Duodenal mucosa (tissue), 2 donors: ENCODE measurements around the gene HHAT.
"Not testable (repeated sequence)": the region's sequence is repeated elsewhere in the genome, so short reads cannot be mapped to it uniquely, and the experiment has no call there.

Experiments used
- H3K27ac ChIP-seq: one replicate; pipeline ENCODE4 v1.7.0; 2013; ENCODE audit warnings: low read depth, low read length
- H3K27me3 ChIP-seq, 2 donors: one replicate each; pipeline ENCODE4 v1.7.0; 2013; ENCODE audit warnings: low read length in 2 of 2, control low read depth in 1 of 2; ENCODE audit not compliant: insufficient read depth in 2 of 2, control insufficient read depth in 1 of 2
- H3K36me3 ChIP-seq, 2 donors: one replicate each; pipeline ENCODE4 v1.7.0; 2013; ENCODE audit warnings: low read length in 2 of 2, control low read depth in 1 of 2; ENCODE audit not compliant: insufficient read depth in 2 of 2, control insufficient read depth in 1 of 2
- H3K4me1 ChIP-seq, 2 donors: one replicate each; pipeline ENCODE4 v1.7.0; 2013; ENCODE audit warnings: low read length in 2 of 2, control low read depth in 1 of 2; ENCODE audit not compliant: insufficient read depth in 2 of 2, control insufficient read depth in 1 of 2
- H3K4me3 ChIP-seq, 2 donors: one replicate each; pipeline ENCODE4 v1.7.0; 2013; ENCODE audit warnings: low read length in 2 of 2, low read depth in 1 of 2
- H3K9ac ChIP-seq, 2 donors: one replicate each; pipeline ENCODE4 v1.7.0; 2013; ENCODE audit warnings: low read length in 2 of 2, low read depth in 1 of 2
- H3K9me3 ChIP-seq, 2 donors: one replicate each; pipeline ENCODE4 v1.7.0; 2013; ENCODE audit warnings: low read length in 2 of 2, control low read depth in 1 of 2; ENCODE audit not compliant: control insufficient read depth in 1 of 2

The HHAT gene

GRCh38 chr1:210661520-210661919, 332.8 kb downstream of the HHAT start:
- H3K9ac ChIP-seq, H3K4me3 ChIP-seq, H3K9me3 ChIP-seq, H3K27ac ChIP-seq, H3K27me3 ChIP-seq, H3K36me3 ChIP-seq, H3K4me1 ChIP-seq: not testable (repeated sequence)

- Histone ChIP-seq H3K4me1 (peaks cover 0 to 3% of the 10 kb centered on the region in 2 donors), H3K27me3 (no peaks in the 10 kb centered on the region), H3K36me3 (no peaks in the 10 kb centered on the region), H3K4me3 (no peak overlapping the region), H3K9me3 (no peaks in the 10 kb centered on the region), H3K9ac (no peak overlapping the region), H3K27ac (no peak overlapping the region)
These were observed 333.8 kb downstream of the HHAT start for GRCh38 chr1:210662291-210663050.

- Histone ChIP-seq H3K4me1 (peaks cover 0 to 3% of the 10 kb centered on the region in 2 donors), H3K9me3 (no peaks in the 10 kb centered on the region), H3K9ac (no peak overlapping the region)
These were observed 335.2 kb downstream of the HHAT start for GRCh38 chr1:210663730-210664573.

GRCh38 chr1:210669951-210670350, 341.2 kb downstream of the HHAT start:
- H3K36me3 ChIP-seq = no peaks in the 10 kb centered on the region
- no peaks in the 10 kb centered on the region for H3K9me3 ChIP-seq
- no peak overlapping the region for H3K27ac ChIP-seq
- H3K4me3 ChIP-seq = no peak overlapping the region
- no peak overlapping the region for H3K9ac ChIP-seq
- no peaks in the 10 kb centered on the region for H3K4me1 ChIP-seq
- no peaks in the 10 kb centered on the region for H3K27me3 ChIP-seq

More at GRCh38 chr1:210663730-210664573, 335.2 kb downstream of the HHAT start:
- Histone ChIP-seq H3K27ac (no peak overlapping the region), H3K4me3 (no peak overlapping the region), H3K36me3 (no peaks in the 10 kb centered on the region), H3K27me3 (no peaks in the 10 kb centered on the region)

GRCh38 chr1:210674151-210674550, 345.4 kb downstream of the HHAT start:
- Histone ChIP-seq H3K27me3 (no peaks in the 10 kb centered on the region), H3K9me3 (no peaks in the 10 kb centered on the region), H3K4me3 (no peak overlapping the region), H3K4me1 (no peaks in the 10 kb centered on the region), H3K36me3 (no peaks in the 10 kb centered on the region), H3K9ac (no peak overlapping the region), H3K27ac (no peak overlapping the region)

- no peaks in the 10 kb centered on the region for H3K36me3 ChIP-seq
- no peak overlapping the region for H3K27ac ChIP-seq
- H3K9ac ChIP-seq = no peak overlapping the region
- no peaks in the 10 kb centered on the region for H3K4me1 ChIP-seq
- no peak overlapping the region for H3K4me3 ChIP-seq
- H3K27me3 ChIP-seq = no peaks in the 10 kb centered on the region
- no peaks in the 10 kb centered on the region for H3K9me3 ChIP-seq
These were observed 347.8 kb downstream of the HHAT start for GRCh38 chr1:210676539-210676938.

GRCh38 chr1:210677533-210677932, 348.8 kb downstream of the HHAT start:
- H3K4me3 ChIP-seq = no peak overlapping the region
- H3K27me3 ChIP-seq = no peaks in the 10 kb centered on the region
- H3K9ac ChIP-seq = no peak overlapping the region
- no peaks in the 10 kb centered on the region for H3K4me1 ChIP-seq
- H3K36me3 ChIP-seq = no peaks in the 10 kb centered on the region
- H3K27ac ChIP-seq = no peak overlapping the region
- no peaks in the 10 kb centered on the region for H3K9me3 ChIP-seq

GRCh38 chr1:210678306-210678705, 349.6 kb downstream of the HHAT start:
- no peak overlapping the region for H3K9ac ChIP-seq
- no peaks in the 10 kb centered on the region for H3K9me3 ChIP-seq
- H3K27ac ChIP-seq = no peak overlapping the region
- no peaks in the 10 kb centered on the region for H3K4me1 ChIP-seq
- no peaks in the 10 kb centered on the region for H3K27me3 ChIP-seq
- H3K4me3 ChIP-seq = no peak overlapping the region
- no peaks in the 10 kb centered on the region for H3K36me3 ChIP-seq

- Histone ChIP-seq H3K9me3 (no peaks in the 10 kb centered on the region), H3K9ac (no peak overlapping the region), H3K27me3 (no peaks in the 10 kb centered on the region), H3K36me3 (no peaks in the 10 kb centered on the region), H3K4me1 (no peaks in the 10 kb centered on the region), H3K4me3 (no peak overlapping the region), H3K27ac (no peak overlapping the region)
These were observed 352.5 kb downstream of the HHAT start for GRCh38 chr1:210681158-210681557.

GRCh38 chr1:210683403-210684047, 354.8 kb downstream of the HHAT start:
- no peaks in the 10 kb centered on the region for H3K4me1 ChIP-seq
- no peak overlapping the region for H3K4me3 ChIP-seq
- no peak overlapping the region for H3K27ac ChIP-seq
- no peaks in the 10 kb centered on the region for H3K27me3 ChIP-seq
- no peaks in the 10 kb centered on the region for H3K36me3 ChIP-seq
- no peak overlapping the region for H3K9ac ChIP-seq
- no peaks in the 10 kb centered on the region for H3K9me3 ChIP-seq
